ENCODE results near the gene DLK1.

DLK1 gene

DNA sequence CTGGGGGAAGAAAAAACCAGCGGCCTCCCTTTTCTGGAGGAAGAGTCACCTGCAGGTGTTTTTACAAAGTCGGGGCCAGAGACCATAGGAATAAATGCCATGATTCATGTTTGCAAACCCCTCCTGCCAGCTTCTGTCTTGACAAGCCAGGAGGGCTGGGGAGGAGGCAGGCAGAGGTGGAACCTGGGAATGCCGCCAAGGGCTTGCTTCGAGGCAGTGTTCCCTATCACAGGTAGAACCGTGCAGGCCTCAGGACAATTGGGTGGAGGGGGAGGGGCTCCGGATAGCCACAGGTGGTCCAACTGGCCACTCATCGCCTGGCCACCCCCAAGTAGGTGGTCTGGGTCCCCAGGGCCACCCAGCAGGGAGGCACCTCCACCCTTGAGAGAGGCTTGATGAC, 14.2 kb upstream of the DLK1 start:
- TF ChIP-seq, protein P1, sequence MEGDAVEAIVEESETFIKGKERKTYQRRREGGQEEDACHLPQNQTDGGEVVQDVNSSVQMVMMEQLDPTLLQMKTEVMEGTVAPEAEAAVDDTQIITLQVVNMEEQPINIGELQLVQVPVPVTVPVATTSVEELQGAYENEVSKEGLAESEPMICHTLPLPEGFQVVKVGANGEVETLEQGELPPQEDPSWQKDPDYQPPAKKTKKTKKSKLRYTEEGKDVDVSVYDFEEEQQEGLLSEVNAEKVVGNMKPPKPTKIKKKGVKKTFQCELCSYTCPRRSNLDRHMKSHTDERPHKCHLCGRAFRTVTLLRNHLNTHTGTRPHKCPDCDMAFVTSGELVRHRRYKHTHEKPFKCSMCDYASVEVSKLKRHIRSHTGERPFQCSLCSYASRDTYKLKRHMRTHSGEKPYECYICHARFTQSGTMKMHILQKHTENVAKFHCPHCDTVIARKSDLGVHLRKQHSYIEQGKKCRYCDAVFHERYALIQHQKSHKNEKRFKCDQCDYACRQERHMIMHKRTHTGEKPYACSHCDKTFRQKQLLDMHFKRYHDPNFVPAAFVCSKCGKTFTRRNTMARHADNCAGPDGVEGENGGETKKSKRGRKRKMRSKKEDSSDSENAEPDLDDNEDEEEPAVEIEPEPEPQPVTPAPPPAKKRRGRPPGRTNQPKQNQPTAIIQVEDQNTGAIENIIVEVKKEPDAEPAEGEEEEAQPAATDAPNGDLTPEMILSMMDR (conservative IDR thresholded peaks at IDR 0.05; ENCODE audit: low read depth, low read length): no peak
- no peak overlapping the region for H3K4me3 ChIP-seq (ENCODE audit: low read depth, low read length)
- no peak for DNase-seq (ENCODE audit: low read depth)

DNA sequence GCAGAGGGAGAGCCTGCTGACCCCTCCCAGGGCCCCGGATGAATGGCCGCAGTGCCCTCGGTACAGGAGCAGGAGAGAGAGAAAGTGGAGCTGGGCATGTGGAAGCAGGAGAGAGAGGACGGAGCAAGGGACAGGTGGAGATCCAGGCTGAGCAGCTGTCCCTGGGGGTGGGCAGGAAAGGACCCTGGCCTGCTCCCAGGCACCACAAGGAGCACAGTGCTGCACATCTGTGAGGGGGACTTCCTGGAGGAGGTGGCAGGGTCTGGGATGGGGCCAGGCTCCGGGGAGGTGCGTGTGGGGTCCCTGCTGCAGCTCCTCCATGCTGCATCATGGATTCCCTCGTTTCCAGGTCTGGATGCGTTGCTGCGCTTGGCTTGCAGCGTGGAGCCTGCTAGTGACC, 13.0 kb upstream of the DLK1 start:
- DNase-seq (ENCODE audit: low read depth): no peak
- no peak overlapping the region for H3K4me3 ChIP-seq (ENCODE audit: low read depth, low read length)
- TF ChIP-seq, protein P1 (conservative IDR thresholded peaks at IDR 0.05; ENCODE audit: low read depth, low read length): no peak

DNA sequence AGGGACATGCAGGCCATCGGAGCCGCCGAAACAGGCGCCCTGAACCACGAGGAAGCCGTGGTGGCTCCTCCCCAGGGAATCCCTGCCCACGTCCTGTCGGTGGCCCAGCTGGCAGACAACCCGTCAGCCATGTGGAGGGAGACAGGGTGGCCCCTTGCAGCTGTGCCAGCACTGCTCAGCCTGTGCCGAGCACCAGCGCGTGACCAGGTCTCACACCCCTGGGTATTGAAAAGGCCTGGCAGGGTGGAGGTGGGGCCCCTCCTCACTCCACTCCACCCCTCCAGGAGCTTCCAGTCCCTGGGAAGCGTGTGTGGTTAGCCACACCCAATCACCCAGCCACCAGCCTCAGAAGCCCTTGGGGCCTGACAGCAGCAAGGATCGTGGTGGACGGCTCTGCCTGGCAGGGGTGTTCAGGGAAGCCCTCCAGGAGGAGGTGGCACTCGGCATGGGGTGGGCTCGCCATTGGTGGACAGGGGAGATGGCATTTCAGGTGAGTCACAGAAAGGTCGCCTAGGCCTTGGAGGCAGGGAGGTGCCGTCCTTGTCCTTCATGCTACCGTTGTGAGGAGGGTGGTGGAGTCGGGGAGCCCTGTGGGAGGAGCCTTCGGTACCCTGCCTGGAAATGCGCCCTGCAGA, 12.3 kb upstream of the DLK1 start:
- no peak overlapping the region for H3K4me3 ChIP-seq (ENCODE audit: low read depth, low read length)
- no peak for DNase-seq (ENCODE audit: low read depth)
- TF ChIP-seq, protein P1 (conservative IDR thresholded peaks at IDR 0.05; ENCODE audit: low read depth, low read length): no peak

DNA sequence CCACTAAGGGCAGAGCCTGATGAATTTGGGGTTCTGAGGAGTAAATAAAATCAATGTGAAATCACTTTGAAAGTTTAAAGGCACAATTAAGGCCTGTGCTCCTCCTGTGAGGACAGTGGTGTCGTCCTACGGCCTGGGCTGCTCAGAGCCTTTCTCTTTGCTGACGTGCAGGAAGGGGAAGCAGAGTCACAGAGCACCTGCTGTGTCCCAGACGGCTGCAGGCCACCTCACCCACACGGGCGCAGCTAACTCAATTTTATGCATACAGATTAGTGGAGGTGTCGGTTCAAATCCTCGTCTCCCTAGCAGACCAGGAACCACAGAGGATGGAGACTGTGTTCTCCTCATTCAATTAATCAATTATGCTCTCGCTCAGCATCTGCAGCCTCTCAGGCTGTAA, 11.4 kb upstream of the DLK1 start:
- DNase-seq (ENCODE audit: low read depth): no peak
- no peak overlapping the region for H3K4me3 ChIP-seq (ENCODE audit: low read depth, low read length)
- TF ChIP-seq, protein P1 (conservative IDR thresholded peaks at IDR 0.05; ENCODE audit: low read depth, low read length): no peak

DNA sequence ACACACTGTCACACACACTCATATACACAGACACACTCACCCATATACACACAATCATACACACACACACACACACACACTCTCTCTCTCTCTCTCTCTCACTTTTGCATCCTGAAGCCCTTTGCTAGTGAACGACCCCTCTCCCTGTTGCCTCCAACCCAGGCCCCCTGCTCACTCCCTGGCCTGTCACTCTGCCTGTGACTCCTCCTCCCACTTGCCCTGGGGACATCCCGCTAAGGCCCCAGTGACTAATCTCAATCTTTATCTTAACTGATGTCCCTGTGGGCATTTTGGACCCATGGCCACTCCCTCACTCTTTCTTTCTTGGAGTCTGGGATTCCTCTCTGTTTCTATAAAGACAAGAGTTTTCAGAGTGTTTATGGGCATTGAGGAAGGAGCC, 10.9 kb upstream of the DLK1 start:
- TF ChIP-seq, protein P1 (conservative IDR thresholded peaks at IDR 0.05; ENCODE audit: low read depth, low read length): no peak
- DNase-seq (ENCODE audit: low read depth): no peak

DNA sequence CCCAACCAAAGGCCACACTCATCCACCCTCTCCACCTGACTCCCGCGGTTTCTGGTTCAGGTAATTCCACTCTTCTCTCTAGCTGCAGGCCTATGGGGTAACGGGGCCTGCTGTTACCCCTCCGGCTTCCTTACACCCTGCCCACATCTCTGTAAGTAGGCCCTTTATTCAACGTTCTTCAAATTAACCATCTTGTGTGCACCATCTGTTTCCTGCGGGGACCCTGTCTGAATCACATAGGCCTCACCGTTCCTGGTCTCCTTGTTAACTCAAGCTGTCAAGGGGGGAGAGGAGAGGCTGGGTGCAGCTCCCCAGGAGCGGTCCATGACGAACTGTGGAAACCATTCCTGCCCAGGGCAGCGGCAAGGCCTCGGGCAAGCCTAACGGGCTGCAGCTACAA, 9.3 kb upstream of the DLK1 start:
- no peak overlapping the region for H3K4me3 ChIP-seq (ENCODE audit: low read depth, low read length)
- TF ChIP-seq, protein P1 (conservative IDR thresholded peaks at IDR 0.05; ENCODE audit: low read depth, low read length): no peak
- no peak for DNase-seq (ENCODE audit: low read depth)

More for the DNA sequence above, 10.9 kb upstream of the DLK1 start:
- no peak overlapping the region for H3K4me3 ChIP-seq (ENCODE audit: low read depth, low read length)

DNA sequence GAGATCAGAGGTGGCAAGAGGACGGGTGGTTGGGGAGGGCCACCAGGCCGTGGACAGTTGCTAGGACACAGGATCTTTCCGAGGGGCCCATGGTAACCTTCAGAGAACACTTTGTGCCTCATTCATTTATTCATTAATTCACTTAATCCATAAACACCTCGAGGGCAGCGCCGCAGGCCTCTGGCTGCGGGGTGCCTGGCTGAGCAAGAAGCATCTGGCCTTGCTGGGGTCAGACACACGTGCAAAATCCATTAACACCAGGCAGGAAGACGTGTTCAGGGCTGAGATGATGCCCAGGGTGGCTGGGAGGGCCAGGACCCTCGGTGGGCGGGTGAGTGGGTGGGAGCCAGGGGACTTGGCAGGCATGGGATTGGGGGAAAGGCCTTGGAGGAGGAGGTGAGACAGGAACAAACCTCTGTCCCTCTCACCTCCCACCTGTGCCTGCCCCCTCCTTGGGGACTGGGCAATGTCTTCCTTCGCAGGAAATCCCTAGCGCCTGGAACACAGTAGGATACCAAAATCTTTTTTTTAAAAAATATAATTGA, 6.6 kb upstream of the DLK1 start:
- no peak overlapping the region for H3K4me3 ChIP-seq (ENCODE audit: low read depth, low read length)
- no peak for DNase-seq (ENCODE audit: low read depth)
- TF ChIP-seq, protein P1 (conservative IDR thresholded peaks at IDR 0.05; ENCODE audit: low read depth, low read length): no peak

Measured in choroid plexus epithelial cell (primary cell).